Panc1 (cell line): ENCODE data around the gene UPK1A. TPM values are rescaled to one million over a fixed set of nuclear protein-coding genes. Genes with fewer than 3 reads are reported as not detected.

ENCODE experiments used
- ATAC-seq: fragments of 200-7000 bp; cut with Tn5 transposase; 2 replicates; pipeline ENCODE4 v1.9.1; 2020; ENCODE audit warnings: mild to moderate bottlenecking, moderate library complexity
- BruUV-seq: library from RNA; stranded (reverse); fragments of 400-500 nt; replicated peaks from 2 replicates; lab custom pipeline; 2021; lab: Mats Ljungman, UMichigan
- CTCF ChIA-PET: fragments of 300-600 bp; sonication (Branson Sonifier 250); formaldehyde crosslinking; loops from one replicate; lab custom pipeline; 2022; ENCODE audit warnings: antibody characterized with exemption; lab: Charles Lee
- POLR2A ChIA-PET: fragments of 300-600 bp; sonication (Branson Sonifier 250); formaldehyde crosslinking; loops from one replicate; lab custom pipeline; 2022; ENCODE audit warnings: antibody characterized with exemption; lab: Charles Lee
- DNase-seq: peaks from one replicate; pipeline ENCODE4 v3.0.0-alpha.2; 2010; ENCODE audit warnings: low read depth, low spot score
- H3K27ac ChIP-seq: 2 replicates; pipeline ENCODE4 v1.5.1; 2011; ENCODE audit warnings: mild to moderate bottlenecking, low read length, inconsistent platforms
- H3K27me3 ChIP-seq: fragments of 200-500 bp; sonication (Bioruptor generic); 2 replicates; pipeline ENCODE4 v1.6.0; 2014; ENCODE audit warnings: low read length, inconsistent platforms; ENCODE audit not compliant: control insufficient read depth, insufficient read depth
- H3K36me3 ChIP-seq: fragments of 200-500 bp; sonication (Bioruptor generic); 2 replicates; pipeline ENCODE4 v1.5.1; 2014; ENCODE audit warnings: inconsistent platforms, mild to moderate bottlenecking, low read length, moderate library complexity; ENCODE audit not compliant: control insufficient read depth, insufficient read depth
- H3K4me1 ChIP-seq: 2 replicates; pipeline ENCODE4 v1.5.1; 2011; ENCODE audit warnings: inconsistent platforms, mild to moderate bottlenecking, low read length, moderate library complexity; ENCODE audit not compliant: control insufficient read depth, insufficient read depth
- H3K4me3 ChIP-seq, 2 experiments: 2 replicates each; pipeline ENCODE4 v1.5.1; 2011 to 2012; ENCODE audit warnings: low read depth in 2 of 2, low read length in 2 of 2, mild to moderate bottlenecking in 2 of 2, inconsistent platforms in 1 of 2, moderate library complexity in 1 of 2
- H3K9me3 ChIP-seq: fragments of 200-500 bp; sonication (Bioruptor generic); 2 replicates; pipeline ENCODE4 v1.5.1; 2014; ENCODE audit warnings: low read depth, mild to moderate bottlenecking, inconsistent platforms, low read length, moderate library complexity; ENCODE audit not compliant: control insufficient read depth, insufficient read depth
- POLR2AphosphoS5 ChIP-seq: IDR thresholded peaks from 2 replicates; pipeline ENCODE4 v1.6.1; 2012; ENCODE audit warnings: mild to moderate bottlenecking, low read depth, low read length, moderate library complexity
- SIN3A ChIP-seq: IDR thresholded peaks from 2 replicates; pipeline ENCODE4 v1.6.1; 2012; ENCODE audit warnings: low read depth, mild to moderate bottlenecking, low read length, moderate library complexity, borderline replicate concordance; ENCODE audit not compliant: insufficient read depth
- in situ Hi-C: cut with HindIII; loops from 2 replicates; pipeline ENCODE4 v1.10.0; 2016; ENCODE audit warnings: low sequenced_read_pairs, low pct_unique_long_range_greater_than_20kb
- intact Hi-C: fragments of 100-400 bp; cut with micrococcal nuclease; formaldehyde crosslinking; loops from one replicate; pipeline ENCODE4 v1.10.0; 2022; ENCODE audit not compliant: unreplicated experiment
- total RNA-seq: library from RNA; stranded (reverse); gene quantifications from one replicate; pipeline ENCODE4 v1.2.1, GENCODE V29; 2021; ENCODE audit not compliant: unreplicated experiment
- TF ChIP-seq, protein P1 (sequence below), 2 experiments: IDR thresholded peaks; 2 replicates each; pipeline ENCODE4 v1.6.1; 2011 to 2012; ENCODE audit warnings: low read depth in 2 of 2, control low read depth in 1 of 2, low read length in 1 of 2, mild to moderate bottlenecking in 1 of 2, moderate library complexity in 1 of 2; ENCODE audit not compliant: insufficient read depth in 1 of 2
- TF ChIP-seq, protein P2 (sequence below): fragments of 450-650 bp; IDR thresholded peaks from 2 replicates; pipeline ENCODE4 v1.5.1; 2017; ENCODE audit warnings: mild to moderate bottlenecking

The UPK1A gene
- total RNA-seq, 1 experiment from 2014 or later = 0.67 TPM

DNA sequence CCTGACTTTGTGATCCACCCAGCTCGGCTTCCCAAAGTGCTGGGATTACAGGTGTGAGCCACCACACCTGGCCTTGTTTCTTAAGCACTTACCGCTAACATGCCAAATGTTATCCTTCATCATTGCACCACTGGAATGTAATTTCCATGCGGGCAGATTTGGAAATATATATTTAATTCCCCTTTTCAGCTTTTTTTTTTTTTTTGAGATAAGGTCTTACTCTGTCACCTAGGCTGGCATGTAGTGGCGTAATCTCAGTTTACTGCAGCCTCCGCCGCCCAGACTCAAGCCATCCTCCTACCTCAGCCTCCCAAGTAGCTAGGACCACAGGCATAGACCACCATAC is 4.3 kb upstream of the UPK1A start:
- no peaks in the 10 kb centered on the region for H3K27me3 ChIP-seq
- no peak overlapping the region for H3K4me3 ChIP-seq
- ATAC-seq (no peak), DNase-seq (no peak)
- peaks cover 19% of the 10 kb centered on the region for H3K36me3 ChIP-seq
- ChIA-PET CTCF (interaction anchor here (0.6 kb wide), 1 partner anchor 1312 kb away, joined by 3 read pairs; no protein-coding TSS in a partner anchor), POLR2A (interaction anchor here (0.7 kb wide), 1 partner anchor 370 kb away, joined by 5 read pairs; the partner anchor contains the start of gene MAG)
- no peaks in the 10 kb centered on the region for H3K9me3 ChIP-seq
- H3K27ac ChIP-seq = no peak overlapping the region
- intact Hi-C loops (no loop called here), in situ Hi-C loops (no loop called here)
- BruUV-seq = no TSS peak
- TF ChIP-seq, protein P1, sequence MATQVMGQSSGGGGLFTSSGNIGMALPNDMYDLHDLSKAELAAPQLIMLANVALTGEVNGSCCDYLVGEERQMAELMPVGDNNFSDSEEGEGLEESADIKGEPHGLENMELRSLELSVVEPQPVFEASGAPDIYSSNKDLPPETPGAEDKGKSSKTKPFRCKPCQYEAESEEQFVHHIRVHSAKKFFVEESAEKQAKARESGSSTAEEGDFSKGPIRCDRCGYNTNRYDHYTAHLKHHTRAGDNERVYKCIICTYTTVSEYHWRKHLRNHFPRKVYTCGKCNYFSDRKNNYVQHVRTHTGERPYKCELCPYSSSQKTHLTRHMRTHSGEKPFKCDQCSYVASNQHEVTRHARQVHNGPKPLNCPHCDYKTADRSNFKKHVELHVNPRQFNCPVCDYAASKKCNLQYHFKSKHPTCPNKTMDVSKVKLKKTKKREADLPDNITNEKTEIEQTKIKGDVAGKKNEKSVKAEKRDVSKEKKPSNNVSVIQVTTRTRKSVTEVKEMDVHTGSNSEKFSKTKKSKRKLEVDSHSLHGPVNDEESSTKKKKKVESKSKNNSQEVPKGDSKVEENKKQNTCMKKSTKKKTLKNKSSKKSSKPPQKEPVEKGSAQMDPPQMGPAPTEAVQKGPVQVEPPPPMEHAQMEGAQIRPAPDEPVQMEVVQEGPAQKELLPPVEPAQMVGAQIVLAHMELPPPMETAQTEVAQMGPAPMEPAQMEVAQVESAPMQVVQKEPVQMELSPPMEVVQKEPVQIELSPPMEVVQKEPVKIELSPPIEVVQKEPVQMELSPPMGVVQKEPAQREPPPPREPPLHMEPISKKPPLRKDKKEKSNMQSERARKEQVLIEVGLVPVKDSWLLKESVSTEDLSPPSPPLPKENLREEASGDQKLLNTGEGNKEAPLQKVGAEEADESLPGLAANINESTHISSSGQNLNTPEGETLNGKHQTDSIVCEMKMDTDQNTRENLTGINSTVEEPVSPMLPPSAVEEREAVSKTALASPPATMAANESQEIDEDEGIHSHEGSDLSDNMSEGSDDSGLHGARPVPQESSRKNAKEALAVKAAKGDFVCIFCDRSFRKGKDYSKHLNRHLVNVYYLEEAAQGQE (IDR thresholded peaks at IDR 0.05; ENCODE audit: insufficient read depth in 1 of 2, low read depth in 2 of 2, low read length in 1 of 2) = no peak
- no peaks in the 10 kb centered on the region for H3K4me1 ChIP-seq

DNA sequence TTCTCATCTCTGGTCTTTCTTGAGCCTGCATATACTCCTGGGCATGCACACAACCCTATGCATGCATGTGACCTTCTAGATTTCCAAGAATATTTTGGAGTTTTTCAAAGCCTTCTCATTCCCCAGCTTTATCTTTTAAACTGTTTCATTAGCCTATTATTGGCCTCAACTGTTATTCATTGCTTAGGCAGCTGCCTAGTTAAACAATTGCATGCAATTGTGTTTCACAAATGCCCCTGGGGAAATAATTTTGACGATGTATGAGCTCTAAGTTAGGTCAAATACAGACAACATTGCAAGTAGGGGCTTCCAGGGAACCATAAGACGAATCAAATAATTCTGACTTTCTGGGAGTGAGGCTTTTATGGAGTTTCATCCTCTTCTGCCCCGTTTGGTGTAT is 2.3 kb upstream of the UPK1A start:
- ChIA-PET POLR2A (interaction anchor here (0.6 kb wide), 1 partner anchor 13 kb away, joined by 3 read pairs; no protein-coding TSS in a partner anchor), CTCF (no interaction called here)
- Histone ChIP-seq H3K9me3 (no peaks in the 10 kb centered on the region), H3K4me3 (no peak overlapping the region), H3K27ac (no peak overlapping the region), H3K36me3 (0 out of 2 replicates have a peak, but pooled peaks cover 7% of the 10 kb centered on the region), H3K27me3 (no peaks in the 10 kb centered on the region), H3K4me1 (no peaks in the 10 kb centered on the region)
- BruUV-seq = no TSS peak
- in situ Hi-C loops (no loop called here), intact Hi-C loops (no loop called here)
- DNase-seq (no peak), ATAC-seq (no peak)
- TF ChIP-seq POLR2AphosphoS5 = no peak
- no peak for TF ChIP-seq SIN3A

DNA sequence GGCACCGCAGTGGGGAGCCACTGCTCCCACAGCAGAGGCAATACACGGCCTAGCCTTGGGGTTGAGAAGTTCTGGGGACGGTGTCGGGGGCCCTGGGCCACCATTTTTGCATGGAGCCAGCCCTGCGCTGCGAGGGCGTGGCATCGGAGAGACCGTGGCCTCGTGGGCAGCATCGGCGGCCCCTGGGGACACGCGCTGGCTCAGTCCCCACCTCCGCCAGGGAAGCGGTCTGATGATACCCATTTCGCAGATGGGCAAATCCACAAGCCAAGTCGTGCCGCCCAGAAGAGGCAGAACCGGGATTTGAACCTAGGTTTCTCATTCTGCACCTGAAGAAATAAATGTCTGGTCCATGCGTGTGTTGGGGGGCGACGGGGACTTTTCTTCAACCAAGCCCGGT is 1.2 kb upstream of the UPK1A start:
- Histone ChIP-seq H3K27ac (no peak overlapping the region), H3K36me3 (0 out of 2 replicates have a peak, but pooled peaks cover 7% of the 10 kb centered on the region), H3K4me3 (no peak overlapping the region), H3K27me3 (no peaks in the 10 kb centered on the region), H3K4me1 (no peaks in the 10 kb centered on the region), H3K9me3 (no peaks in the 10 kb centered on the region)
- in situ Hi-C loops (no loop called here), intact Hi-C loops (no loop called here)
- no TSS peak for BruUV-seq
- ATAC-seq (no peak), DNase-seq (no peak)
- no peak for TF ChIP-seq POLR2AphosphoS5
- TF ChIP-seq, protein P2, sequence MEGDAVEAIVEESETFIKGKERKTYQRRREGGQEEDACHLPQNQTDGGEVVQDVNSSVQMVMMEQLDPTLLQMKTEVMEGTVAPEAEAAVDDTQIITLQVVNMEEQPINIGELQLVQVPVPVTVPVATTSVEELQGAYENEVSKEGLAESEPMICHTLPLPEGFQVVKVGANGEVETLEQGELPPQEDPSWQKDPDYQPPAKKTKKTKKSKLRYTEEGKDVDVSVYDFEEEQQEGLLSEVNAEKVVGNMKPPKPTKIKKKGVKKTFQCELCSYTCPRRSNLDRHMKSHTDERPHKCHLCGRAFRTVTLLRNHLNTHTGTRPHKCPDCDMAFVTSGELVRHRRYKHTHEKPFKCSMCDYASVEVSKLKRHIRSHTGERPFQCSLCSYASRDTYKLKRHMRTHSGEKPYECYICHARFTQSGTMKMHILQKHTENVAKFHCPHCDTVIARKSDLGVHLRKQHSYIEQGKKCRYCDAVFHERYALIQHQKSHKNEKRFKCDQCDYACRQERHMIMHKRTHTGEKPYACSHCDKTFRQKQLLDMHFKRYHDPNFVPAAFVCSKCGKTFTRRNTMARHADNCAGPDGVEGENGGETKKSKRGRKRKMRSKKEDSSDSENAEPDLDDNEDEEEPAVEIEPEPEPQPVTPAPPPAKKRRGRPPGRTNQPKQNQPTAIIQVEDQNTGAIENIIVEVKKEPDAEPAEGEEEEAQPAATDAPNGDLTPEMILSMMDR = no peak
- CTCF ChIA-PET = no interaction called here
- POLR2A ChIA-PET = no interaction called here
